Measurements from ENCODE around the gene DDA1. TPM values are rescaled to one million over a fixed set of nuclear protein-coding genes. Genes with fewer than 3 reads are reported as not detected.

Gene DDA1
- total RNA-seq, 1 donor from 2014 or later, result 31.1 TPM

DNA sequence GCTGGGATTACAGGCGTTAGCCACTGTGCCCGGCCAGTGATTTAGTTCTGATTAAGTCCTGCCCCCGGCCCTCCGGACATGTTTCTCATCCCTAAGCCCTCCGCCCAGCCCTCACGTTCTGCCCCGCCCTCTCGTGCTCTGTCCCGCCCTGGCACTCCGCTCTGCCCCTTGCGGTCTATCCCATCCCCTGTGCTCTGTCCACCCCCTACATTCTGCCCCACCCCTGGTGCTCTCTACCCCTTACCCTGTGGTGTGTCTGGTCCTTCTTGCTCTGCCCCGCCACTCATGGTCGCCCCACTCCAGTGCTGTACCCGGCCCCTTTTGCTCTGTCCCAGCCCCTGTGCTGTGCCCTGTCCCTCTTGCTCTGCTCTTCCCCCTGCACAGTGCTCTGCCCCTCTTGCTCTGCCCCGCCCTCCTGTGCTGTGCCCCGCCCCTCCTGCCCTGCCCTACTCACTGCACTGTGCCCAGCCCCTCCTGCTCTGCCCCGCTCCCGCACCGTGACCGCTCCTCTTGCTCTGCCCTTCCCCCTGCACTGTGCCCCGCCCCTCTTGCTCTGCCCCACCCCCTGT, 31.0 kb downstream of the DDA1 start:
- Mint-ChIP-seq H3K4me1 (peaks cover 22% of the 10 kb centered on the region), H3K4me3 (no peak overlapping the region), H3K36me3 (ENCODE audit: low read depth) (peaks cover 24% of the 10 kb centered on the region), H3K9me3 (no peaks in the 10 kb centered on the region), H3K27ac (no peak overlapping the region), H3K27me3 (no peaks in the 10 kb centered on the region)
- TF ChIP-seq, protein P1, sequence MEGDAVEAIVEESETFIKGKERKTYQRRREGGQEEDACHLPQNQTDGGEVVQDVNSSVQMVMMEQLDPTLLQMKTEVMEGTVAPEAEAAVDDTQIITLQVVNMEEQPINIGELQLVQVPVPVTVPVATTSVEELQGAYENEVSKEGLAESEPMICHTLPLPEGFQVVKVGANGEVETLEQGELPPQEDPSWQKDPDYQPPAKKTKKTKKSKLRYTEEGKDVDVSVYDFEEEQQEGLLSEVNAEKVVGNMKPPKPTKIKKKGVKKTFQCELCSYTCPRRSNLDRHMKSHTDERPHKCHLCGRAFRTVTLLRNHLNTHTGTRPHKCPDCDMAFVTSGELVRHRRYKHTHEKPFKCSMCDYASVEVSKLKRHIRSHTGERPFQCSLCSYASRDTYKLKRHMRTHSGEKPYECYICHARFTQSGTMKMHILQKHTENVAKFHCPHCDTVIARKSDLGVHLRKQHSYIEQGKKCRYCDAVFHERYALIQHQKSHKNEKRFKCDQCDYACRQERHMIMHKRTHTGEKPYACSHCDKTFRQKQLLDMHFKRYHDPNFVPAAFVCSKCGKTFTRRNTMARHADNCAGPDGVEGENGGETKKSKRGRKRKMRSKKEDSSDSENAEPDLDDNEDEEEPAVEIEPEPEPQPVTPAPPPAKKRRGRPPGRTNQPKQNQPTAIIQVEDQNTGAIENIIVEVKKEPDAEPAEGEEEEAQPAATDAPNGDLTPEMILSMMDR (IDR thresholded peaks at IDR 0.05), result no peak
- no peak for DNase-seq
- intact Hi-C loops (cut with micrococcal nuclease), result no loop called here
- CTCF ChIA-PET, result no interaction called here
- POLR2A ChIA-PET, result no interaction called here
- no peak for ATAC-seq (ENCODE audit: low read depth)

DNA sequence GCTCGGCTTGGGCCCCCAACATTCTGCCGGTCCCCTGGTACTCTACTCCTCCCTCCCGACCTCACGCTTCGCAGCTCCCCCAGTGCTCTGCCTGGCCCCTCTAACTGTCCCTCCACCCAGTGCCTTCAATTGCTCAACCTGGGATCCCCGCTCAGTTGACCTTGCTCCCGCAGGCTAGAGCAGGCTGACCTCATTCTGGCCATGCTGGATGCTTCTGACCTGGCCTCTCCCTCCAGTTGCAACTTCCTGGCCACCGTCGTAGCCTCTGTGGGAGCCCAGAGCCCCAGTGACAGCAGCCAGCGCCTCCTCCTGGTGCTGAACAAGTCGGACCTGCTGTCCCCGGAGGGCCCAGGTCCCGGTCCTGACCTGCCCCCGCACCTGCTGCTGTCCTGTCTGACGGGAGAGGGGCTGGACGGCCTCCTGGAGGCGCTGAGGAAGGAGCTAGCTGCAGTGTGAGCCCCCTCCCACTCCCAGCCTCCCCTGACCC, 31.6 kb downstream of the DDA1 start:
- ATAC-seq (ENCODE audit: low read depth), result no peak
- intact Hi-C loops (cut with micrococcal nuclease), result no loop called here
- no peaks in the 10 kb centered on the region for H3K9me3 Mint-ChIP-seq
- H3K27ac Mint-ChIP-seq, result no peak overlapping the region
- CTCF ChIA-PET, result no interaction called here
- peaks cover 21% of the 10 kb centered on the region for H3K4me1 Mint-ChIP-seq
- H3K27me3 Mint-ChIP-seq, result no peaks in the 10 kb centered on the region
- POLR2A ChIA-PET, result no interaction called here
- no peak overlapping the region for H3K4me3 Mint-ChIP-seq
- H3K36me3 Mint-ChIP-seq (ENCODE audit: low read depth), result peaks cover 24% of the 10 kb centered on the region
- TF ChIP-seq, protein P1 (IDR thresholded peaks at IDR 0.05), result no peak
- DNase-seq, result no peak

DNA sequence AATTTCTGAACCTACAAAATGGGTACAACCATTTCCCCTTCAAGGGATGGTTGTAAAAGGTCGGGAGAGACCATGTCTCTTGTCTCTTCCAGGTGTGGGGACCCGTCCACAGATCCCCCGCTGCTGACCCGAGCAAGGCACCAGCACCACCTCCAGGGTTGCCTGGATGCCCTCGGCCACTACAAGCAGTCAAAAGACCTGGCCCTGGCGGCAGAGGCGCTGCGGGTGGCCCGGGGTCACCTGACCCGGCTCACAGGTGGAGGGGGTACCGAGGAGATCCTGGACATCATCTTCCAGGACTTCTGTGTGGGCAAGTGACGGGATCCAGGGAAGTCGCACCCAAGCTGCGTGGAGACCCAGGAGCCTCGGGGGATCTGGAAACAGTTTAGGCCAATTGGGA, 32.0 kb downstream of the DDA1 start:
- DNase-seq (no peak), ATAC-seq (ENCODE audit: low read depth) (no peak)
- no peaks in the 10 kb centered on the region for H3K9me3 Mint-ChIP-seq
- ChIA-PET CTCF (no interaction called here), POLR2A (no interaction called here)
- TF ChIP-seq, protein P1 (IDR thresholded peaks at IDR 0.05), result no peak
- intact Hi-C loops (cut with micrococcal nuclease), result no loop called here
- H3K27me3 Mint-ChIP-seq, result peaks cover 1% of the 10 kb centered on the region
- peaks cover 24% of the 10 kb centered on the region for H3K4me1 Mint-ChIP-seq
- peaks cover 24% of the 10 kb centered on the region for H3K36me3 Mint-ChIP-seq (ENCODE audit: low read depth)
- H3K4me3 Mint-ChIP-seq, result no peak overlapping the region
- H3K27ac Mint-ChIP-seq, result no peak overlapping the region

DNA sequence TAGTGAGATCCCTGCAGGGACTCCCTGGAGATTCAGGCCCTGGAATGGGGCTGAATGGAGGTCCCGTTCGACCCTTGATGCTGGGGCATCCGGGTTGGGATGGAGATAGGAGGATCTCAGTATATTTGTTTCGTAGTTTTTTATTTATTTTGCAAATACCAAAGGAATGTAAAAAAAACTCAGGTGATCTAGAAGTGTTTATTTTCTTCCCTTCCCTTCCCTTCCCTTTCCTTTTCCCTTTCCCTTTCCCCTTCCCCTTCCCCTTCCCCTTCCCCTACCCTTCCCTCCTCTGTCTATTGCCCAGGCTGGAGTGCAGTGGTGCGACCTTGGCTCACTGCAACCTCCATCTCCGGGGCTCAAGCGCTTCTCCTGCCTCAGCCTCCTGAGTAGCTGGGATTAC, 32.5 kb downstream of the DDA1 start:
- TF ChIP-seq, protein P1 (IDR thresholded peaks at IDR 0.05), result no peak

DNA sequence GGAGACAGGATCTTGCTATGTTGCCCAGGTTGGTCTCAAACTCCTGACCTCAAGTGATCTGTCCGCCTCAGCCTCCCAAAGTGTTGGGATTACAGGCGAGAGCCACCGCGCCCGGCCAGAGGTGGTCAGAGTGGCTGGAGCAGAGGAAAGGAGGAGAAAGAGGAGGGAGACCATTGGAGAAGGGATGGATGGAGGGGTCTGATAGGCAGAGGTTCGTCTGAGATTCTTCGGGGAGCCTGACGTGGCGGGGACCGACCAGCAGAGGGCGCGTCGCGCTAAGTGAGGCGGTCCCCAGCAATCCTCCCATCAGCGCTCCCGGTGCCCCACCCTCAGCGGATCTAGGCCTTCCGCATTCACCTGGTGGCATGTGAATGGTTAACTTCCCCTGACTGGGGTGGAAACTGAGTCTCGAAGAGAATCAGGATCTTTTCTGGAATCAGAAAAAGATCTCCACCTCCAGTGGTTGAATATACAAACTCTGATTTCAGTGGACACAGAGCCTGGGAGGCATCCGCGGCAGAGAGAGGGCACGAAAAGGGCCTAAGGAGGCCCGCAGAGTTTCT, 36.8 kb downstream of the DDA1 start:
- ChIA-PET CTCF (interaction anchor here (1.3 to 1.9 kb wide), 2 partner anchors 40 to 43 kb away, joined by 4 to 12 read pairs; no protein-coding TSS in a partner anchor), POLR2A (no interaction called here)
- TF ChIP-seq, protein P1 (IDR thresholded peaks at IDR 0.05), result peak; percentile 84
- Mint-ChIP-seq H3K4me1 (peaks cover 6% of the 10 kb centered on the region), H3K4me3 (no peak overlapping the region), H3K27me3 (peaks cover 15% of the 10 kb centered on the region), H3K9me3 (no peaks in the 10 kb centered on the region), H3K36me3 (ENCODE audit: low read depth) (peaks cover 5% of the 10 kb centered on the region), H3K27ac (no peak overlapping the region)
- DNase-seq, result peak; percentile 79
- intact Hi-C loops (cut with micrococcal nuclease), result loop anchor here (1.0 to 2.0 kb wide), 5 partner anchors 40 to 120 kb away; partner anchors contain the start of gene MVB12A
- peak; percentile 98 for ATAC-seq (ENCODE audit: low read depth)

More for the DNA sequence above, 32.5 kb downstream of the DDA1 start:
- no peak overlapping the region for H3K27ac Mint-ChIP-seq
- H3K36me3 Mint-ChIP-seq (ENCODE audit: low read depth), result peaks cover 20% of the 10 kb centered on the region
- H3K4me1 Mint-ChIP-seq, result peaks cover 21% of the 10 kb centered on the region
- ATAC-seq (ENCODE audit: low read depth) (no peak), DNase-seq (no peak)
- POLR2A ChIA-PET, result no interaction called here
- H3K9me3 Mint-ChIP-seq, result no peaks in the 10 kb centered on the region
- CTCF ChIA-PET, result interaction anchor here (1.3 kb wide), 1 partner anchor 47 kb away, joined by 4 read pairs; no protein-coding TSS in a partner anchor
- H3K4me3 Mint-ChIP-seq, result no peak overlapping the region
- H3K27me3 Mint-ChIP-seq, result peaks cover 2% of the 10 kb centered on the region
- intact Hi-C loops (cut with micrococcal nuclease), result no loop called here
